IPS DF 4.7 (cell line): ENCODE data around the gene CTNNBIP1.
A peak's percentile ranks its signal among the peaks of the same experiment; 100 is the strongest.
"Not testable (repeated sequence)": the region's sequence is repeated elsewhere in the genome, so short reads cannot be mapped to it uniquely, and the experiment has no call there.

Experiments
- DNase-seq: peaks from one replicate; pipeline ENCODE4 v3.0.0-alpha.2; 2013; ENCODE audit warnings: low spot score; ENCODE audit errors: extremely low read depth

CTNNBIP1 gene, protein sequence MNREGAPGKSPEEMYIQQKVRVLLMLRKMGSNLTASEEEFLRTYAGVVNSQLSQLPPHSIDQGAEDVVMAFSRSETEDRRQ

DNA sequence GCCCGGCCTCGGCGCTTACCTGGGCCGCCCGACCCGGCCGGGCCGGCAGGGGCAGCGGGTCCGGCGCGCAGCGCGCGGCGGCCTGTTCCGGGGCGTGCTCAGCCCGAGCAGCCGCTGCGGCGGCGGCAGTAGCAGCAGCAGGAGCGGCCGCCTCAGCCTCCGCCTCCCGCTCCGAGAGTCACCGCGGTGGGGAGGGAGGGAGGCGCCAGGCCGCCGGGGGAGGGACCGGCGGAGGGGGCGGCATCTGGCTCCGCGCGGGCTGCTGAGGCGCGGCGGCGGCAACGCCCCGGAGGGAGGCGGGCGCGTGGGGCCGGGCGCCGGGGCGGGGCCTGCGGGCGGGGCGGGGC lies at the start of gene CTNNBIP1:
Gene CTNNBIP1 (minus strand): TSS at position 194 of the 347 bp plus-strand sequence. CDS start 38,205 bp downstream, outside the sequence.
- no peak for DNase-seq

GRCh38 chr1:9957726-9958125 lies 47.7 kb upstream of the CTNNBIP1 start:
- no peak for DNase-seq

- no peak for DNase-seq
These were observed 36.2 kb upstream of the CTNNBIP1 start for GRCh38 chr1:9946315-9946714.

DNA sequence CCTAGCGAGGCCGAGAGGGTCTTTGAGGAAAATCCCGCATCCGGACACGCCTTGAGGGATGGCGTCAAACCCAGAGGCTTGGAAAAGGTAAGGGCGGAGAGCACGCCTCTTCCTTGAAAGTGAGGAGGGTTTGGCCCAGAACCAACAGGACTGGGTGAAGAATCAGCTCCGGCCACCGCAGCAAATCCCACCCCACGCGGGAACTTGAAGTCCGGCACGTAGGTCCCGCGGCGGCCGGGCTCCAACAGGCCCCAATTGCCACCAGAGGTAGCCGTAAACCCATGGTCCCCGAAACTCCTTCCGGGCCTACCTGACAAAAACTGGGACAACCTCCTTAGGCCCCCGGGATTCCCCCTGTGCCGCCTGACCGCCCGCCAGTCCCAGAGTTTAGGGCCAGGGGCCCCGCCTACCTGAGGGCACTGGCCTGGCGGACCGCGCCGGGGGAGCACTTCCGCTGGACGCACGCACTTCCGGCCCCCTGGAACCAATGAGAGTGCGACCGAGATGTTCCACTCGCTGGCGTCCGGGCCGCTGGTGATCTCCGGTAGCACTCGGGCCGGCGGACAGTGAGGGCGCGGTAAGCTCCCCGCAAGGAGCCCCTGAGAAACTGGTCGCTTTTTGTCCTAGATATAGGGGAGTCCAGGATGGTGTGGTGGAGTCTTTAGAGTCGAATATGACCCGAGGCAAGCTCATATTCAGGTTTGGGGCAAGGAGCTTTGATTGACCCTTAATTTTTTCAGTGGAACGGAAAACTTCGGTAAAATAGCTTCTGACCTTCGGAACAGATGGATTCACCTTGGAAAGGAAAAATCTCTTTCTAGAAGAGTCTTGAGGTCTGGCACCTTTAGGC lies 33.1 kb upstream of the CTNNBIP1 start, which contains the start of the genes LZIC and NMNAT1:
Gene LZIC (minus strand): TSS at position 453 of the 850 bp plus-strand sequence. CDS start 6,772 bp downstream, outside the sequence.
Gene NMNAT1 (plus strand): TSS at position 537 of the 850 bp plus-strand sequence. CDS start 28,599 bp downstream, outside the sequence.
- peak; percentile 62 for DNase-seq

DNA sequence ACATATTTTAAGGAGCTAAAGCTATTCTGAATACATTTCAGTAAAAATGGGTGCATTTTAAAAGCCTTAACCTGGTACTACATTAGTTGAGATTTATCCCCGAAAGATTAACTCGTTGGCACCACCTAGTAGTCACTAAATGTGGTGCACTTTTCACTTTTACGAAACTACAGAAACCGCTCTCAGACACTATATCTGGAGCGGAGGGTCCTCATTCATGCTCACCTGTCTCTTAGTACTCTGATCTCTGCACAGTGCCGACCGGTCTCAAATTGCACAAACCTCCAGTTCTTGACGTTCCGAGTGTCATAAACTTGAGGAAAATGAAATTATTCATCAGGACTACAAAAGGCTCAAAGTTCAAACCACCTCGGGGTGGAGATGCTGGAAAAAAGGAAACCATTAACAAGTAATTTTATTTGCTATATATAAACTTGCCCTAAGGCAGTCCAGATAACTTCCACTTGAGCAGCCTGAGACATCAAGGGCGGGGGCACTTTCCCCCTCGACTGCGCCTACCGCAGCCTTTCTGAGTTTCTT lies 32.4 kb upstream of the CTNNBIP1 start:
- no peak for DNase-seq

GRCh38 chr1:9929431-9930385 lies 19.6 kb upstream of the CTNNBIP1 start:
- no peak for DNase-seq

- no peak for DNase-seq
These were observed 17.2 kb upstream of the CTNNBIP1 start for GRCh38 chr1:9927259-9927658.

GRCh38 chr1:9922342-9922741 lies 12.3 kb upstream of the CTNNBIP1 start:
- no peak for DNase-seq

DNA sequence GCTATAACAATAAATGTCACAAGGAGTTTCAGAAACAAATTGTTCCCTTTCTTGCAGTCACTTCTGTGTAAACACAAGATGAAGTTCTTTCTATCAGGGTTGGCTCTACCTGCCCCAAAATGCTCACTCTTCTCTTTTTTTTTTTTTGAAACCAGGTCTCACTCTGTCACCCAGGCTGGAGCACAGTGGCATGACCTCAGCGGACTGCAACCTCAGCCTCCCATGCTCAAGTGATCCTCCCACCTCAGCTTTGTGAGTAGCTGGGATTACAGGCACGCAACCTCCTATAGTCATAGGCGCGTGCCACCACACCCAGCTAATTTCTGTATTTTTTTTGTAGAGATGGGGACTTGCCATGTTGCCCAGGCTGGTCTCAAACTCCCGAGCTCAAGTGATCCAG lies 10.5 kb upstream of the CTNNBIP1 start:
- no peak for DNase-seq

GRCh38 chr1:9917901-9918300 lies 7.8 kb upstream of the CTNNBIP1 start:
- no peak for DNase-seq

DNA sequence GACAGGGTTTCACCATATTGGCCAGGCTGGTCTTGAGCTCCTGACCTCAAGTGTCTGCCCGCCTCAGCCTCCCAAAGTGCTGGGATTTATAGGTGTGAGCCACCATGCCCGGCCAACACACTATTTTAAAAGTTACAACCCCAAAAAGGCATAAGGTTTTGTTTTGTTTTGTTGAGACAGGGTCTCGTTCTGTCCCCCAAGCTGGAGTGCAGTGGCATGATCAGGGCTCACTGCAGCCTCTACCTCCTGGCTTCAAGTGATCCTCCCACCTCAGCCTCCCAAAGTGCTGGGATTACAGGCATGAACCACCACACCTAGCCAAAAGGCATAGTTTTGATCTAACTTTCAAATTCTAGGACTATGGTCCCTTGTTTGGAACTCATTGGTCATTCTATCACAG lies 7.4 kb upstream of the CTNNBIP1 start:
- not testable (repeated sequence) for DNase-seq

DNA sequence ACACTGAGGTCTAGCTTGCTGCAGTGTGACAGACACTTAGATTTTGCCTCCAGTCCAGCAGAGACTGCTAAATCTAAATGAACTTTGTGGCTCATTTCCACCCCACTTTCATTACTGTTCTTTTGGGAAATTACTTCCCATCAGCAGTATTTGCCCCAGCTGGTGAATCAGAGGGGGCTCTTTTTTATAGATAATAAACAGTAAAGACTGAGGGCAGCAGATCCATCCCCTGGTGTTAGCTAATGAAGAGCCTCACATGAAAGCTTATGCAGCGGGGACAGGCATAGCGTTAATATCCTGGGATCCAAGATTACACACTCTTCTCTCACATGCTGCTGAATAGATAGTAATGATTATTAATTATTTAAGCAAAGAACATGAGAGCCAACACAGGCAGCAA lies 6.4 kb upstream of the CTNNBIP1 start:
- no peak for DNase-seq

DNA sequence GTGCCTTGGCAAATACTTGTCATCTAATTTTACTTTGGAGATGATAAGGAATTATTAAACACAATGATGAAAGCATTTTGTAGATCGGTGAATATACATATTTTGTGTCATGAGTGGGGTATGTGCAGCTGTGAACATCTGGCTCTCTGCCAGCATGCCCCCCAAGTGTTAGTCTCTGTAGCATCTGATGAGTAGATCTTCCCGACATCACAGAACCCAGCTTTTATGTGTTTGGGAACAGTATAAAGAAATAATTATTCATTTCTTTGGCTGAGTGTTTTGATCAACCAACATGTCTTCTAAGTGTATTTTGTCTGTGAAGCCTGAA lies 4.5 kb upstream of the CTNNBIP1 start:
- DNase-seq = no peak

DNA sequence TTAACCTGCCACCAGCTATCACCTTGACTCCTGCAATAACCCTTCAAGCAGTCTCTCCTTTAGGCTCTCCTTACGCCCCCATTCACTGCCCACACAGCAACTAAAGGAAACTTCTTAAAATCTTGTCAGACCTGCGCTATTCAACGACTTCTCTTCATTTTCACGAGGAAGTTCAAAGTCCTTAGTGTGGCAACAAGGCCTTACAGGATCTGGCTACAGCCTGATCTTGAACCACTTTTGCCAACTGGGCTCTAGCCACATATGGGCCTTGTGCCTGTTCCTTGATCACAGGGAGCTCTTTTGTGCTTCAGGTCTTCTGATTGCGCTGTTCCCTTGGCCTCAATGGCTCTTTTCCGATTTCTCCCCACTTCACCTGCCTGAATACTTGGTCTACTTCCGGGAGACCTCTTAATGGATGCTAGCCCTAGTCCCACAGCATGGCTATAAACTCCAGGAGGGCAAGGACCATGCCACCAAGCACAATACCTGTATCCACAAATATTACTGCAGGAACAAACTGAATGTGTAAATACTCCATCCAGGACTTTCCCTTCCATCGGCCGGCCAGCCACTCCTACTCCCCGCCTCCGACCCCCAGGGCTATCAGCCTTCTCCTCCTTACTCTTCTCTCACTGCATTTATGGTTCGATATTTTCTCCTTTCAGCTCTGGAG lies 2.3 kb upstream of the CTNNBIP1 start:
- no peak for DNase-seq

DNA sequence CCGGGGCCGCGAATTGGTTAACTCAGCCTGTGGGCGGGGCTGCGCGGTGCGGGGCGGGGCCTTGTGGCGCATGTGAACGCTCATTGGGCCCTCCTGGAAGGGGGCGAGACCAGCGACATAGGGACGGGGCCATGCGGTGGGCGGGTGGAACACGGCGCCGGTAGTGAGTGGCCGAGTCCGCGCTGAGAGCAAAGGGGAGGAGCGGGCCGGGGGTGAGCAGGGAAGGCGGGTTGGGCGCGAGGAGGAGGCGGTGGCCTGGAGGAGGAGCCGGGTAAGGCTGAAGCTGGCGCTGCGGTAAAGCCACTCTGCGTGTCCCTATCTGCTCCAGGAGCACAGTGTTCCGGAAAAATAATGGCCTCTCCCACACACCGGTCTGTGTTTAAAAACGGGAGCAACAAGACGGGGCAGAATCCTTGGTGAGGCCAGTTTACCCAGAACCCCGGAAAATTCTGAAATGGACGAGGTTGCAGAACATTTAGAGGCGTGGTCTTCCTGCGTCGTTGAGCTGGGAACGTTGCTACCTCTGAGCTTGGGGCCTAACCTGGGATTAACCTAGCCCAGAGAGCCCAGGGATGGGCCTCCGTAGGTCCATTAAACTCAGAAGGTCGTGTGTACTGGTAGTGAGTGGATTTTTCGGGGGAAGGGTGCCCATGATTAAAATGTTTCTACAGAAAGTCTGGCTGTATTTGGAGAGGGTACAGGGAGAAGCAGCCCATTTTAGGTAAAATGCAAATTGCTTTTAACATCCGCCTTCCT lies 532 bp upstream of the CTNNBIP1 start:
- DNase-seq = peak; percentile 87

DNA sequence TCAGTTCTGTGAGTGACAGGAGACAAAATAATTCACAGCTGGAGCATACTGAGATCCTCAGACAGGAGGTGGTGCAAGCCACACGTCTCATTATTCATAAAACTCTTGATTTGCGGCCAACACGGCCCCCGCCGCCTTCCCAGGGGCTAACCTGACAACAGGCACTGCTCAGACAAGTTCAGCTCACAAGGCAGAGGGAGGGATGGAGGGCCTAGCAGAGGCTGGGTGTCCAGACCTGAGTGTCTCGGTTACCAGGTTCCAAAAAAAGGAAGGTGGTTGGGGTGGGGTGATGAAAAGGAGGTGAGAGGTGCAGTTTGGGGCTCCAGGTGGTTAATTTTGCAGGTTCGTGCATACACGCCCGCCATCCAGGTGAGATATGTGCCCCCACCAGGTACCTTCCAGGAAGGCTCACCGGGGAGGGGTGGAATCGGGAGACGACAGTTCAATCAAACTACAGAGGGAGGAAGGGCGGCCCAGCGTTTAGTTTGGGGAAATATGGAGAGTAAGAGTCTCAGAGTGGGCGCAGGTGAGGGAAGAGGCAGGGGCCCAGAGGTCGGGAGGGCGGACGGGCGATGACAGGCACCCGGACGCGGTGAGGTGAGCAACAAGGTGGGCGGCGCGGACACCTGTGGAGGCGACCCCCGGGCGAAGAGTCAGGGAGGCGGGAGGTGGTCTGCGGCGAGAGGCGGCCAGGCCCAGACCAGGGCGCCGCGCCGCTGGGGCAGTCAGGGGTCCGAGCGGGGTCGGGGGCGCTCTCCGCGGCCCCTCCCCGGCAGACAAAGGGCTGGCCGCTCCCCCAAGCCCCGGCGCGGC lies 629 bp downstream of the CTNNBIP1 start:
- no peak for DNase-seq

DNA sequence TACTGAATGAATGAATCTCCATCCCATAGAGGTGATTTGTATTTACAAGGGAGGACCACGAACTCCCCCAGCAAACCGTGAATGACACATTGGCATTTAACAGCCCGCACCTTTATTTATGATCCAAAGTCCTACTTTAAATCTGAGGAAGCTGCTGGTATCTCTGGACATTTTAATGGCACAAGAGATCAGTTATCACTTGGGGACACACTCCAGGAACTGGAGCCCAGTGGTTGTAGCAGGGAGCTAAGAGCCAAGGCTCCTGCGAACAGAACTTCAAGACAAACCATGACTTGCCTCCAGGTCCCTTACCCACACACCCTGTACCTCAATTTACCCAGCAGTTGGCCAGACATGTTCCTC lies 1.2 kb downstream of the CTNNBIP1 start:
- no peak for DNase-seq

DNA sequence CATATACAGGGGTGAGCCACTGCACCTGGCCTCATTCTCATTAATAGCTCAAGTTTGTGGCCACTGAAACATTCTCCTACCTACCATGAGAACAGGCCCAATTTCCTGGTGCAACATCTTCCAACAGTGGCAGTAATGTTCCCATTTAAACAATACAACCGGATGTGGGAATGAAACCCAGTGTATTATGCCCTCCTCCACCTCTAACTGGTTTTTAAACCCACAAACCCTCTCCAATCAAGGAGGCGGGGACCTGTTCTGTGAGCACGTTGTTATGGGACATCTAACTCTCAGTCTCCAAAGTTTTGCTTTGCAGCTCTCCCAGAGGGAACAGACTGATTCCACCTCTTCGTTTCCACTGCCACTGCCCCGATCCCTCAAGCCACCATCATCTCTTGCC lies 2.6 kb downstream of the CTNNBIP1 start:
- DNase-seq = no peak

GRCh38 chr1:9906466-9906865 lies 3.6 kb downstream of the CTNNBIP1 start:
- no peak for DNase-seq

DNA sequence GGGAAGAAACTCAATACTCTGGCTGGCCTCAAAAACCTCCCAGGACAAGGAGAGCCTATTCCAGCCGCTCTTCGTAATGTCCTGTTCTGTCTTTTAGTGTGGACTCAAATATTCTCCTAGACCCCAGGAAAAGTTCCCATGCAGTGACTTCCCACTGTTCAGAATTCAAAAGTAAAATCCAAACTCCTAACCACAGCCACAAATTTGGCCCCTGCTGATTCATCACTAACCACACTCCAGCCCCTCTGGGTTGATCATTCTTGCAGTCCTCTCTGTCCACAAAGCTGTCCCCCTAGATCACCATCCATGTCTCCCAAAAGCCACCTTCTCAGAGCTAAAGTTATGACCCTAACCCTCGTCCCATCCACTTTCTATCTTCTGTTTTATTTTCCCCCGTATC lies 5.1 kb downstream of the CTNNBIP1 start:
- DNase-seq = no peak
